GM12801 (cell line): ENCODE data around the gene LHB.

ENCODE experiments used
- CTCF ChIP-seq: IDR thresholded peaks from one replicate; pipeline ENCODE4 v1.5.1; 2011; ENCODE audit warnings: control low read depth; ENCODE audit not compliant: insufficient read length; ENCODE audit errors: extremely low read depth

The LHB gene

GRCh38 chr19:48970139-48970766, 46.6 kb downstream of the LHB start:
- no peak for TF ChIP-seq CTCF

DNA sequence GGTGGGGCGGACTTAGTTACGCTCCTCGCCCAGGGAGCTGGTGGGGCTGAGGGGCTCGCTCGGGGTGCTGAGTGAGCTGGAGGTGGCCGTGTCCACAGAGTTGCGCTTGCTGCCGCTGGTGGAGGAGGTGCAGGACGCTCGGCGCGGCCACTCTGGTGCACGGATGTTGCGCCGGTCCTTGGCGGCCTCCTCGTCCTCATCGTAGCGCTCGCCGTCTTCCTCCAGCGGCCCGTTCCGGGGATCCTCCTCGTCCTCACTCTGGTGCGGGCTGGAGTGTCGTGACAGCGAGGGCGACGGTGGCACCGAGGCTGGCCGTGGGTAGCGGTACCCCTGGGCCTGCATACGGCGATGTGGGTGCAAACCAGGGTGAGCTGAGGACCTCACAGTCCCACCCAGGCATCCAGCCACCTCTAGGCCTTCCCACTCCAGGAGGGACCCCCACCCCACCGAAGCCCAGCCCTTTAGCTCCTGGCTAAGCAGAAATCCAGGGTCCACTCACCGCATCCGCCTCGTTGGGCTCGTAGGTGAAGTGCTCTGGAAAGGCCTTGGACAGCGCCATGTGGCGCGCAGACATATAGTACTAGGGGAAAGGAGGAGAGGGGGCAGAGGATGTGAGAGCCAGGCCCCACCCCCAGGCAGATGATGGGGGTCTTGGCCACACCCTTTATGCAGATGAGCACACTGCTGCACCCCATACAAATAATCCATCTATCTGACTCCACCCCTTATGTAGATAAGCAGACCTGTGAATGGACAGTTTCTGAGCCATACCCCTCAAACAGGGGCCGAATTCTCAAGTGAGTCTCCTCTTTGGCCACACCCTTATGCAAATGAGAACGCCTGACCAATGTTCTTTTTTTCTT, 47.4 kb downstream of the LHB start:
- no peak for TF ChIP-seq CTCF

GRCh38 chr19:48968813-48969218, 48.1 kb downstream of the LHB start:
- TF ChIP-seq CTCF = no peak

DNA sequence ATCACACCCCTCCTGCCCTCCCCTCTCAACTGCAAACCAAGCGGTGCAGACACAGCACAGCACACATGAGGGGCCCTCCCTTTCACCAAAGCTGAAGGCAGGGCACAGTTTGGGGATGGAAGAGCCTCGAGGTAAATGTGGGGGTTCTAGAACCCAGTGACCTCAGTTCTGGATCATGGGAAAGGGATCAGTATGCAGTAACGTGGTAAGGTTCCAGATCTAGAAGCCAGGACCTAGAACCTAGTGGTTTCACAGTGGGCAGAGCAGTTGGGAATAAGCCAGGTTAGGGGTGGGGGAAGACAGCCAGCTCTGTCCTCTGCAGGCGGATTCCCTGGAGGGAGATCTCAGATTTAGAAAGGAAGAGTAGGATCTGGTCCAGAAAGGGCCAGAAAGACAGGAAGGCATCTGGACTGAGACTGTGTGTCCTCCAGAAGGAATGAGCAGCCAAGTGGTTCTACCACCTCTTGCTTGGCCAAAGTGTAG, 48.7 kb downstream of the LHB start:
- no peak for TF ChIP-seq CTCF

DNA sequence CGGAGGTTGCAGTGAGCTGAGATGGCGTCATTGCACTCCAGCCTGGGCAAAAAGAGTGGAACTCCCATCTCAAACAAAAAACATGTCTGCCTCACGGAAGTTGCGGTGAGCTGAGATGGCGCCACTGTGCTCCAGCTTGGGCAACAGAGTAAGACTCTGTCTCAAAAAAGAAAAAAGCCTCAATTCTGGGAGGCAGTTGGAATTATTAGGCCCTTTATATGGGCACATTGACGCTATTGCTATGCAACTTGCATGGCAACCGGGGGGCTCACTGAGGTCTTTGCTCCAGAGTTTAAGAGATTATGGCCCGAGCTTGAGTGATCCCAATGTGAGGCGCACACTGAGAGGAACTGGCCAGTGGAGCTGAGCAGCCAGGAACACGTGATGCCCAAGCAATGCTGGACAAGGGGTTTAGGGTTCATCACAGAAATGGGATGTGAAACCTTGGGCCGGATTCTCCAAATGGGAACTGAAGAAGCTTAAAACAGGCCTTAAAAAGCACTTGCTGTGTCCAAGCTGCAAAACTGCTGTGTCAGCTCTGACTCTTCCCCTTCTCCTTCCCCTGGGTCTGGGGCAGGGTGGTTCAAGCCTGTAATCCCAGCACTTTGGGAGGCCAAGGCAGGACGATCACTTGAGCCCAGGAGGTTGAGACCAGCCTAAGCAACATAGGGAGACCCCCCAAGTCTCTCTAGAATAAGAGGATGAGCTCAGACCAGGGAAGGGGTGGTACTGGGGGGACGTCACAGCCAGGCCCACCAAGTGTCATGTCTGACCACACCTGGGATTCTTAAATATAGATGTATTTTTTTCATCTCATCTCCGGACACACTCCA, 49.3 kb downstream of the LHB start:
- no peak for TF ChIP-seq CTCF

DNA sequence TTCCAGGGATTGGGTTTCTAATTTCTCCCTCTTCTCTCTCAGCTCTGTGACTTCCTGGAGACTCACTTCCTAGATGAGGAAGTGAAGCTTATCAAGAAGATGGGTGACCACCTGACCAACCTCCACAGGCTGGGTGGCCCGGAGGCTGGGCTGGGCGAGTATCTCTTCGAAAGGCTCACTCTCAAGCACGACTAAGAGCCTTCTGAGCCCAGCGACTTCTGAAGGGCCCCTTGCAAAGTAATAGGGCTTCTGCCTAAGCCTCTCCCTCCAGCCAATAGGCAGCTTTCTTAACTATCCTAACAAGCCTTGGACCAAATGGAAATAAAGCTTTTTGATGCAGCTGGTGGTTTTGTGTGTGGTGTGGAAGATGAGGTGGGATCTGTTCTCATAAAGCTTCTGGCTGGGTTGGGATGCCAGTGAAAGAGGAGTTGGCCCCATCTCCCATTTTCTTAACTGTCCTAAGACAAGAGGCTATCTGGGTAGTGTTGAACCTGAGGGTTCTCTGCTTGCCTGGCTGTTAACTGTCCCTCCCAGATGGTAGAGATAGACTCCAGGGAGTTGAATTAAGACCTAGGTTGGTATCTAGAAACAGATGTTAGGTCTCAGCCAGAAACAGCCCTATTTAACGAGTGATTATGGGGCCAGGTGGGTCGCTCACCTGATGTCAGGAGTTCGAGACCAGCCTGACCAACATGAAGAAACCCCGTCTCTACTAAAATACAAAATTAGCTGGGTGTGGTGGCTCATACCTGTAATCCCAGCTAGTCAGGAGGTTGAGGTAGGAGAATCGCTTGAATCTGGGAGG, 50.1 kb downstream of the LHB start:
- TF ChIP-seq CTCF = no peak
